Measurements from ENCODE around the gene ZEB2.

ZEB2 gene

GRCh38 chr2:144449028-144449406 lies 70.9 kb downstream of the ZEB2 start:
- H3K27me3 Mint-ChIP-seq: no peaks in the 10 kb centered on the region
- no peaks in the 10 kb centered on the region for H3K9me3 Mint-ChIP-seq
- peak; percentile 64 for ATAC-seq
- H3K36me3 Mint-ChIP-seq: peaks cover 7% of the 10 kb centered on the region
- peak overlapping the region; percentile 36 for H3K4me3 Mint-ChIP-seq
- H3K4me1 Mint-ChIP-seq: peaks cover 61% of the 10 kb centered on the region
- peak overlapping the region; percentile 81 for H3K27ac Mint-ChIP-seq

GRCh38 chr2:144448389-144449027 lies 71.4 kb downstream of the ZEB2 start:
- Mint-ChIP-seq H3K9me3 (no peaks in the 10 kb centered on the region), H3K27ac (peak overlapping the region; percentile 81), H3K27me3 (no peaks in the 10 kb centered on the region), H3K4me1 (peaks cover 62% of the 10 kb centered on the region), H3K4me3 (peak overlapping the region; percentile 36), H3K36me3 (peaks cover 7% of the 10 kb centered on the region)
- peak; percentile 45 for ATAC-seq

GRCh38 chr2:144447535-144447934 lies 72.4 kb downstream of the ZEB2 start:
- Mint-ChIP-seq H3K4me1 (peaks cover 55% of the 10 kb centered on the region), H3K27me3 (no peaks in the 10 kb centered on the region), H3K27ac (no peak overlapping the region), H3K4me3 (no peak overlapping the region), H3K36me3 (peaks cover 7% of the 10 kb centered on the region), H3K9me3 (no peaks in the 10 kb centered on the region)
- ATAC-seq: no peak

- H3K36me3 Mint-ChIP-seq: peaks cover 9% of the 10 kb centered on the region
- no peaks in the 10 kb centered on the region for H3K9me3 Mint-ChIP-seq
- no peaks in the 10 kb centered on the region for H3K27me3 Mint-ChIP-seq
- peaks cover 55% of the 10 kb centered on the region for H3K4me1 Mint-ChIP-seq
- H3K4me3 Mint-ChIP-seq: no peak overlapping the region
- no peak overlapping the region for H3K27ac Mint-ChIP-seq
- no peak for ATAC-seq
These were observed 73.8 kb downstream of the ZEB2 start for GRCh38 chr2:144446136-144446535.

- no peak overlapping the region for H3K4me3 Mint-ChIP-seq
- no peaks in the 10 kb centered on the region for H3K27me3 Mint-ChIP-seq
- peaks cover 60% of the 10 kb centered on the region for H3K4me1 Mint-ChIP-seq
- peaks cover 12% of the 10 kb centered on the region for H3K36me3 Mint-ChIP-seq
- H3K9me3 Mint-ChIP-seq: no peaks in the 10 kb centered on the region
- H3K27ac Mint-ChIP-seq: no peak overlapping the region
- ATAC-seq: no peak
These were observed 74.7 kb downstream of the ZEB2 start for GRCh38 chr2:144445196-144445595.

GRCh38 chr2:144443837-144444817 lies 75.8 kb downstream of the ZEB2 start:
- ATAC-seq: no peak
- Mint-ChIP-seq H3K4me3 (no peak overlapping the region), H3K4me1 (peaks cover 58% of the 10 kb centered on the region)

GRCh38 chr2:144441711-144442141 lies 78.2 kb downstream of the ZEB2 start:
- Mint-ChIP-seq H3K4me3 (no peak overlapping the region), H3K36me3 (peaks cover 23% of the 10 kb centered on the region), H3K9me3 (no peaks in the 10 kb centered on the region), H3K4me1 (peaks cover 53% of the 10 kb centered on the region), H3K27me3 (no peaks in the 10 kb centered on the region), H3K27ac (peak overlapping the region; percentile 78)
- ATAC-seq: no peak

More at GRCh38 chr2:144443837-144444817, 75.8 kb downstream of the ZEB2 start:
- Mint-ChIP-seq H3K9me3 (no peaks in the 10 kb centered on the region), H3K27me3 (no peaks in the 10 kb centered on the region), H3K36me3 (peaks cover 12% of the 10 kb centered on the region), H3K27ac (no peak overlapping the region)

- Mint-ChIP-seq H3K27ac (no peak overlapping the region), H3K4me1 (peaks cover 37% of the 10 kb centered on the region), H3K36me3 (peaks cover 25% of the 10 kb centered on the region), H3K9me3 (no peaks in the 10 kb centered on the region), H3K27me3 (no peaks in the 10 kb centered on the region), H3K4me3 (no peak overlapping the region)
- ATAC-seq: no peak
These were observed 79.9 kb downstream of the ZEB2 start for GRCh38 chr2:144439993-144440392.

- no peak overlapping the region for H3K4me3 Mint-ChIP-seq
- H3K9me3 Mint-ChIP-seq: no peaks in the 10 kb centered on the region
- peaks cover 39% of the 10 kb centered on the region for H3K4me1 Mint-ChIP-seq
- peaks cover 29% of the 10 kb centered on the region for H3K36me3 Mint-ChIP-seq
- peak overlapping the region; percentile 42 for H3K27ac Mint-ChIP-seq
- no peak for ATAC-seq
- no peaks in the 10 kb centered on the region for H3K27me3 Mint-ChIP-seq
These were observed 80.9 kb downstream of the ZEB2 start for GRCh38 chr2:144438801-144439631.

GRCh38 chr2:144437636-144438035 lies 82.3 kb downstream of the ZEB2 start:
- ATAC-seq: no peak
- H3K9me3 Mint-ChIP-seq: no peaks in the 10 kb centered on the region
- H3K4me1 Mint-ChIP-seq: peaks cover 42% of the 10 kb centered on the region
- H3K27me3 Mint-ChIP-seq: no peaks in the 10 kb centered on the region
- H3K36me3 Mint-ChIP-seq: peaks cover 29% of the 10 kb centered on the region
- no peak overlapping the region for H3K27ac Mint-ChIP-seq
- H3K4me3 Mint-ChIP-seq: no peak overlapping the region

- Mint-ChIP-seq H3K27me3 (no peaks in the 10 kb centered on the region), H3K4me1 (peaks cover 29% of the 10 kb centered on the region), H3K9me3 (no peaks in the 10 kb centered on the region), H3K4me3 (no peak overlapping the region), H3K36me3 (peaks cover 24% of the 10 kb centered on the region), H3K27ac (no peak overlapping the region)
- ATAC-seq: no peak
These were observed 85.3 kb downstream of the ZEB2 start for GRCh38 chr2:144434425-144435222.

GRCh38 chr2:144432921-144433320 lies 87.0 kb downstream of the ZEB2 start:
- H3K27me3 Mint-ChIP-seq: no peaks in the 10 kb centered on the region
- no peak for ATAC-seq
- H3K4me1 Mint-ChIP-seq: peaks cover 15% of the 10 kb centered on the region
- peaks cover 22% of the 10 kb centered on the region for H3K36me3 Mint-ChIP-seq
- no peak overlapping the region for H3K27ac Mint-ChIP-seq
- no peaks in the 10 kb centered on the region for H3K9me3 Mint-ChIP-seq
- H3K4me3 Mint-ChIP-seq: no peak overlapping the region

- Mint-ChIP-seq H3K27ac (no peak overlapping the region), H3K36me3 (peaks cover 20% of the 10 kb centered on the region), H3K9me3 (no peaks in the 10 kb centered on the region), H3K4me1 (peaks cover 17% of the 10 kb centered on the region), H3K4me3 (no peak overlapping the region), H3K27me3 (no peaks in the 10 kb centered on the region)
- no peak for ATAC-seq
These were observed 87.9 kb downstream of the ZEB2 start for GRCh38 chr2:144431998-144432397.

- no peak overlapping the region for H3K4me3 Mint-ChIP-seq
- peak; percentile 70 for ATAC-seq
- H3K27me3 Mint-ChIP-seq: no peaks in the 10 kb centered on the region
- H3K4me1 Mint-ChIP-seq: peaks cover 23% of the 10 kb centered on the region
- H3K9me3 Mint-ChIP-seq: no peaks in the 10 kb centered on the region
- no peak overlapping the region for H3K27ac Mint-ChIP-seq
- peaks cover 20% of the 10 kb centered on the region for H3K36me3 Mint-ChIP-seq
These were observed 88.5 kb downstream of the ZEB2 start for GRCh38 chr2:144431392-144431783.

All from stimulated activated memory B cell treated with anti-CD40 and anti-IgM and Interleukin-4, amounts not matched to agents 10 μg/mL and 1 μg/mL and 100 μg/mL, for 72 hours (primary cell).